Stimulated activated CD4-positive, alpha-beta T cell treated with anti-CD3 and anti-CD28 coated beads, TNF-alpha, amount 100 ng/mL, for 4 hours (primary cell): Measurements from ENCODE around the gene CEP135.

Experiments
- DNase-seq, 3 experiments: peaks; one replicate each; pipeline ENCODE4 v3.0.0-alpha.2; 2020; ENCODE audit warnings: low read depth in 3 of 3

Gene CEP135

GRCh38 chr4:56077676-56078075 lies 128.9 kb downstream of the CEP135 start:
- no peak for DNase-seq

GRCh38 chr4:56078866-56079265 lies 130.1 kb downstream of the CEP135 start:
- DNase-seq: no peak

- DNase-seq: no peak
These were observed 131.6 kb downstream of the CEP135 start for GRCh38 chr4:56080384-56080783.

- DNase-seq: no peak
These were observed 134.1 kb downstream of the CEP135 start for GRCh38 chr4:56082829-56083228.
